Fibroblast of gingiva (primary cell): ENCODE data around the gene TEC.

Source experiments
- DNase-seq: peaks from one replicate; pipeline ENCODE4 v3.0.0-alpha.2; 2011; ENCODE audit warnings: low read depth

Gene TEC

GRCh38 chr4:48163746-48164145 lies 105.9 kb downstream of the TEC start:
- no peak for DNase-seq

- peak; percentile 12 for DNase-seq
Measured at GRCh38 chr4:48162162-48162561, 107.5 kb downstream of the TEC start.

- DNase-seq = no peak
Measured at GRCh38 chr4:48157271-48157670, 112.4 kb downstream of the TEC start.

DNA sequence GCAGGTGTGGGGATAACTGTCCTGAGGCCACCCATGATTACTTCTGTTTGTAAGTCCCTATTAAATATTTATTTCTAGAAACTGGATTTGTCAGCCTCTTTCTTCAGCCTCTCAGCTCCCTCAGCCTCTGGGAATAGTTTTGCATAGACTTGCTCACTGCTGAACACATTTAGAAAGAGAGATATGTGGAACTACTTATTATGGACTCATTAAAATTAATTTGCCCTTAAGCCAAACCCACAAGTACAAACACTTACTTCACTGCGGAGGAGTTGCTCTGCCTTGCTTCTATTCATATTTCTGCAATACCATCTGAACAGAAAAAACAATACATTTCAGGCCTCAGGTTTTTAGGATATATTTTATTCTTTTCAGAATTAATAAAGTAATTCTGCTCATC lies 113.2 kb downstream of the TEC start:
- no peak for DNase-seq

DNA sequence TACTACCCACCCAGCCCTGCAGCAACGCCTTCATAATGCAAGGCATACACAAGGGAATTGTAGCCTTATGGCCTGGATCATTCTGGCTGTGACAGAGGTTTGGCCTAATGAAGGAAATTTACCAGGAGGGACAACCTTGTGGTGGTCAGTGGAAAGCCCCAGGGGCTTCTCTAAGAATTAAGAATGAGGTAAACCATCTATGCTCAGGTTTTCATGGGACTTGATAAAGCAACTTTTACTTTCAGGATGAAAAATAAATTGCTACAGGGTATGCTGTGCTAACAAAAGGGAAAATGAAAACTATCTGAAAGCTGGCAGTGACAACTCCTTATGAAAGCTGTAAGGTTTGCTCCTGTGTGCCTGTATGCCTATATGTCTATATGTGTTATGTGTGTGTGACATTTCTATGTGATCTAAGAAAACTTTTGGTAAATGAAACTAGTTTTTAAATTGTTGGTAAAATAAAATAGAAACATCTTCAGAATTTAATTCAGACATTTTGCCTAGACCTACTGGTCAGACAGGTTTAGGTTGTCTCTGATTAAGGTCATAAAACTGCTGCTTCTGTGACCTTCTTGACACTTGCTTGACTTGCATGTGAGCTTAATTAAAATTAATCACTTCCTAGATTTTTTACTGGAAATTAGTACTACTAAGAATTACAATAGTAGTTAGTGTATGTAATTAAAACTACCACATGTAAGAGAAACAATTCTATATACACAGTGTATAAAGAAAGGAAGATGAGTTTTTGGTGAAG lies 115.7 kb downstream of the TEC start:
- no peak for DNase-seq

GRCh38 chr4:48152259-48152658 lies 117.4 kb downstream of the TEC start:
- no peak for DNase-seq

- peak; percentile 16 for DNase-seq
Measured at GRCh38 chr4:48149827-48150370, 119.7 kb downstream of the TEC start.

GRCh38 chr4:48147621-48148020 lies 122.0 kb downstream of the TEC start:
- peak; percentile 3 for DNase-seq

- DNase-seq = peak; percentile 28
Measured at GRCh38 chr4:48141048-48141447, 128.6 kb downstream of the TEC start.

DNA sequence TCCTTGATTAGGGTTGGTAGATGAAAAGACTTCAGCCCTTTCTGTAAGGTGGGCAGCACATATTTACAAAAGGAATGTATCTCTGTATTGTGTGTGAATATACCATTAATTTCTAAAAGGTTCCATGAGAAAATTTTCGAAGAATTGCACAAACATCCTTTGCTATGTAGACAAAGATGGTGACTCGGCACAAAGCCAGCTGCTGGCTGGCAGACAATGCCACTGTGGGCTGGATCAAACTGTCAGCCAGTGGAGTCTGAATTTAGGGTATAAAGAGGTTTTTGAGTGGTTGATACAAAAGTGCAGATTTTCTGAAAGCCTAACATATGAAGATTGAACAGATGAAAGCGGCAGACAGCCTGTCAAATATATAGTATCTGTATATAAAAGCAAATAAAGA lies 129.9 kb downstream of the TEC start:
- peak; percentile 19 for DNase-seq

GRCh38 chr4:48138936-48139335 lies 130.7 kb downstream of the TEC start:
- DNase-seq = no peak

DNA sequence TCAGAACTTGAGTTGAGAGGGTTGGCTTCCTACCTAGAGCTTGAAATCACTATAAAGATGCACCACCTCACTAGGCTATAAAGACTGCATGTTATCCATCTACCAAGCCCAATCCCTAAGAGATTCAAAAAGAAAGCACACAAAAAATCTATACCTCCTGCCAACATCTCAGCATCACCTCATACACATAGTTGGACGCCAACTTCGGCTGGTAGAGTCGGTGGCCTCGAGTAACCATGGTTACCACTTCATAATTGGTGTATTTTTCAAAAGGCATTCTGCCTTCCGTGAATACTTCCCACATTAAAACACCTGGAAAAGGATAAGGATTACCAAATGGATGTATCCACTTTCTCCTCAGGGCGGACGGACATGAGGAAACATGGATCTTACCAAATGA lies 131.1 kb downstream of the TEC start:
- no peak for DNase-seq

DNA sequence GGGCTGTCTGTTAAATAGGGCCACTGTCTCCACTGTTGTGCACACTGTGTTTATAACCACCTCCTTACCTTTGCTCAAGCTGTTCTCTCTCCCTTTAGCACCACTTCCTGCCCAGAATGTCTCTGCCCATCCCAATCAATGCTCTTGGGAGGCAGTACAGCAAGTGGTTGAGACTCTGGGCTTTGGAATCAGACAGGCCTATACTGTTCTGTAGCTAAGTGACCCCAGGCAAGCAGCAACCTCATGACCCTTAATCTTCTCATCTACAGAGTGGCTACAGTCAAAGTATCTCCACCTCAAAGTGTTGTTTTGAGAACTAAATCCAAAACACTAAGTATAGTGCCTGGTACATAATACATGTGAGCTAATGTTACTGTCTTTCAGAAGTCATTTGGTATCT lies 131.8 kb downstream of the TEC start:
- DNase-seq = no peak

GRCh38 chr4:48134081-48134480 lies 135.6 kb downstream of the TEC start, which contains the start of gene TXK:
TSS of gene TXK (minus strand) at chr4:48134250. CDS start at chr4:48134170, 80 bp downstream.
- DNase-seq = no peak

DNA sequence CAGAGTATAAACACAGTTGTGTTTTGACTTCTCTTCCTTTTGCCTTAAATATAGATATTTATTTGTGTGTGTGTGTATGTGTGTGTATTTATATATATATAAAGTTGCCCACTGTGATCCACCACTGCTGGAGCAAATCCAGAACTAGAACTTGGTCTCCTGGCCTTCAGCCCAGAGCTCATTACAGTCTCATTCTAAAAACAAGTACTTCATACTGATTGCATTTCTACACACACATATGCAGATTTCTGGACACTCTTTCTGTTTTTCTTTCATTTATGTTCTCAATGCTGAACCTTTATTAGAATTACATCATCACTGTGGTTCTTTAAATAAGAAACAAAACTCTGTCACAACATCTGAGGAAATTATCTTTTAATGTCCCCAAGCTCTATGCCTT lies 136.0 kb downstream of the TEC start:
- peak; percentile 15 for DNase-seq

GRCh38 chr4:48131736-48132135 lies 137.9 kb downstream of the TEC start:
- DNase-seq = no peak

DNA sequence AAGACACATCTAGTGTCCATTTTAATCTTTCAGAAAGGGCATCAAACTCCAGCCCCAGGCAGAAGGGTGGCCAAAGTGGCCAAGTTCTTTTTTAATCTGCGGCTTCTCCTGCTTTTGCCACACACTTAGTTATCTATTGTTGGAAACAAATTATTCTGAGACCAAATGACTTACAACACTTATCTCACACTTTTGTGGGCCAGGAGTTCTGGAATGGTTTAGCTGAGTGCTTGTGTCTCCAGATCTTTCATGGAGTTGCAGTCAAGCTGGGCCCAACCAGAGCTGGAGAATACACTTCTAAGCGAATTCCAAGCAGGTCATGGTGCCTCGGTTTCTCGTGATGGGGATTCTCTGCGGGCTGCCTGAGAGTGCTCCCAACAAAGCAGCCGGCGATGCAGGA lies 139.5 kb downstream of the TEC start:
- no peak for DNase-seq

GRCh38 chr4:48129307-48130014 lies 140.2 kb downstream of the TEC start:
- no peak for DNase-seq

GRCh38 chr4:48127682-48128404 lies 141.8 kb downstream of the TEC start:
- peak; percentile 90 for DNase-seq

GRCh38 chr4:48127231-48127630 lies 142.4 kb downstream of the TEC start:
- no peak for DNase-seq

DNA sequence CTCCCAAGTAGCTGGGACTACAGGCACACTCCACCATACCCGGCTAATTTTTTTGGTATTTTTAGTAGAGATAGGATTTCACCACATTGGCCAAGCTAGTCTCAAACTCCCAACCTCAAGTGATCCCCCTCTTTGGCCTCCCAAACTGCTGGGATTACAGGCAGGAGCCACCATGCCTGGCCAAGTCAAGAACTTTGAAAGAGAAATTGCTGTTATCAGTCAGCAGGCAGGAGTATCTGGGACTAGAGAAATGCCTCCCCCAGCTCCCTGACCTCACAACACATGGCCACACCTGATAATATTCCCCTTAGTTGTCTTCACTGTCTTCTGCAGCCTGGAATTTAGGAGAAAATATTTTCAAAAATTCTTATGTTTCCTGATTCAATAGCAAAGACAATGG lies 143.0 kb downstream of the TEC start:
- no peak for DNase-seq

GRCh38 chr4:48124870-48125269 lies 144.8 kb downstream of the TEC start:
- no peak for DNase-seq

GRCh38 chr4:48122756-48123155 lies 146.9 kb downstream of the TEC start:
- DNase-seq = no peak
